ENCODE results near the gene PYROXD2.

The PYROXD2 gene

GRCh38 chr10:98414932-98415730, at the start of gene PYROXD2:
Gene PYROXD2, minus strand, starts transcription at chr10:98415182. Its CDS starts 47 bp downstream, at chr10:98415135.
- no peak for TF ChIP-seq CTCF (conservative IDR thresholded peaks at IDR 0.05; ENCODE audit: low read depth, low read length)
- H3K4me3 ChIP-seq (ENCODE audit: low read depth, low read length): peak within 1 kb of the TSS; percentile 78
- DNase-seq (ENCODE audit: low read depth): peak; percentile 95

- no peak overlapping the region for H3K4me3 ChIP-seq (ENCODE audit: low read depth, low read length)
- DNase-seq (ENCODE audit: low read depth): no peak
- TF ChIP-seq CTCF (conservative IDR thresholded peaks at IDR 0.05; ENCODE audit: low read depth, low read length): no peak
These were observed 49.2 kb upstream of the PYROXD2 start for GRCh38 chr10:98463976-98464754.

GRCh38 chr10:98463016-98463415, 48.0 kb upstream of the PYROXD2 start:
- DNase-seq (ENCODE audit: low read depth): no peak
- no peak for TF ChIP-seq CTCF (conservative IDR thresholded peaks at IDR 0.05; ENCODE audit: low read depth, low read length)
- no peak overlapping the region for H3K4me3 ChIP-seq (ENCODE audit: low read depth, low read length)

- no peak for TF ChIP-seq CTCF (conservative IDR thresholded peaks at IDR 0.05; ENCODE audit: low read depth, low read length)
- no peak for DNase-seq (ENCODE audit: low read depth)
- H3K4me3 ChIP-seq (ENCODE audit: low read depth, low read length): no peak overlapping the region
These were observed 46.5 kb upstream of the PYROXD2 start for GRCh38 chr10:98461500-98461842.

GRCh38 chr10:98460837-98461499, 46.0 kb upstream of the PYROXD2 start:
- TF ChIP-seq CTCF (conservative IDR thresholded peaks at IDR 0.05; ENCODE audit: low read depth, low read length): no peak
- H3K4me3 ChIP-seq (ENCODE audit: low read depth, low read length): no peak overlapping the region
- DNase-seq (ENCODE audit: low read depth): peak; percentile 93

GRCh38 chr10:98458809-98459784, 44.1 kb upstream of the PYROXD2 start:
- H3K4me3 ChIP-seq (ENCODE audit: low read depth, low read length): no peak overlapping the region
- TF ChIP-seq CTCF (conservative IDR thresholded peaks at IDR 0.05; ENCODE audit: low read depth, low read length): no peak
- no peak for DNase-seq (ENCODE audit: low read depth)

All from choroid plexus epithelial cell (primary cell).